ACC112 (cell line): ENCODE data around the gene HLA-DQA2.
"Not testable (repeated sequence)": the region's sequence is repeated elsewhere in the genome, so short reads cannot be mapped to it uniquely, and the experiment has no call there.

Source experiments
- H2AFZ ChIP-seq: fragments of 200-600 bp; sonication (generic); one replicate; pipeline ENCODE4 v1.6.0; 2017; ENCODE audit warnings: antibody characterized with exemption, low read length; ENCODE audit not compliant: unreplicated experiment
- H3K27ac ChIP-seq: fragments of 200-600 bp; sonication (generic); 2 replicates; pipeline ENCODE4 v1.5.1; 2014; ENCODE audit warnings: low read depth, mild to moderate bottlenecking, antibody characterized with exemption, low read length, moderate library complexity
- H3K27me3 ChIP-seq: fragments of 200-600 bp; sonication (generic); 2 replicates; pipeline ENCODE4 v1.6.1; 2014; ENCODE audit warnings: mild to moderate bottlenecking, antibody characterized with exemption, low read length, moderate library complexity, mixed read lengths; ENCODE audit not compliant: insufficient read depth
- H3K36me3 ChIP-seq: fragments of 200-600 bp; sonication (generic); 2 replicates; pipeline ENCODE4 v1.6.1; 2016; ENCODE audit warnings: mild to moderate bottlenecking, antibody characterized with exemption, low read length, moderate library complexity, mixed read lengths; ENCODE audit not compliant: insufficient read depth
- H3K4me1 ChIP-seq: fragments of 200-600 bp; sonication (generic); one replicate; pipeline ENCODE4 v1.6.1; 2016; ENCODE audit warnings: low read length, mixed read lengths; ENCODE audit not compliant: insufficient read depth, unreplicated experiment, control insufficient read depth
- H3K4me3 ChIP-seq: fragments of 200-600 bp; sonication (generic); 2 replicates; pipeline ENCODE4 v1.5.1; 2014; ENCODE audit warnings: mild to moderate bottlenecking, low read depth, low read length
- H3K79me2 ChIP-seq: fragments of 200-600 bp; sonication (generic); one replicate; pipeline ENCODE4 v1.6.0; 2016; ENCODE audit warnings: low read length; ENCODE audit not compliant: control insufficient read depth, unreplicated experiment, insufficient read depth

Gene HLA-DQA2

DNA sequence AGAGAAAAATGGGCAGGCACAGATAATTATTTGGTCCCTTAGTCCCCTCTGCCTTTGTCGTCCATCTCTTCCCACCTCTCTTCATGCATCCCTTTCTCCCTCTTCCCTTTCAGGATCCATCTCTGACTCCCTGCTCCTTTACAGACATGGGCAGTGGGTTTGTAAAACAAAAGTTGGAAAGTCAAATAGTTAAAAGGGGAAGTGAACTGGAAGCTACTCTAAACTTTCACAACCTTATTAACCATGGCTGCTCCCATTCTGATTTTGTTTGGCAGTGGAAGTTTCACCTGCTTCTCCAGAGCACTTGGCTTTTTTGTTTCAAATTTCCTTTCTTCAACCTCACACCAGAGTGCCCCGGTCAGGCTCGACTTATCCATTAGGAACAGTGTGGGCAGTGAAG is 1.2 kb downstream of the HLA-DQA2 start:
- Histone ChIP-seq H3K27ac (no peak overlapping the region), H3K4me3 (no peak overlapping the region), H3K36me3 (no peaks in the 10 kb centered on the region), H2AFZ (no peak overlapping the region), H3K27me3 (peaks cover 79% of the 10 kb centered on the region), H3K79me2 (no peaks in the 10 kb centered on the region), H3K4me1 (no peaks in the 10 kb centered on the region)

DNA sequence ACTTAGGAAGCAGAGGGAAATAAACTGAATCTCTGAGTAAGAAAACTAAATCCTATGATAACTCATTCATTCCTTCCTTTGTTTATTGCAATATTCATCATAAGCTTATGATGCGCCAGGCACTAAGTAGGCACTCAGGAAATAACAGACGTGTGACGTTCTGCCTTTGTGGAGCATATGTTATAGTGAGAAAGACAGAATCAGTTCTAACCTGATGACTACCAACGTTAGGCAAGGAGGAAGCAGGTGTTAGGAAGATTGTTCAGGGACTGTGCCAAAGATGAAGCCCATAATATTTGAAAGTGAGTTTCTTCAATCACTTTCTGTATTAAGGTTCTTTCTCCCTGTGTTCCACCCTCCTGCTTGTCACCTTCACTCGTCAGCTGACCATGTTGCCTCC is 3.6 kb downstream of the HLA-DQA2 start:
- Histone ChIP-seq H3K4me3 (no peak overlapping the region), H2AFZ (no peak overlapping the region), H3K27ac (no peak overlapping the region), H3K36me3 (no peaks in the 10 kb centered on the region), H3K4me1 (no peaks in the 10 kb centered on the region), H3K27me3 (peaks cover 73% of the 10 kb centered on the region), H3K79me2 (no peaks in the 10 kb centered on the region)

DNA sequence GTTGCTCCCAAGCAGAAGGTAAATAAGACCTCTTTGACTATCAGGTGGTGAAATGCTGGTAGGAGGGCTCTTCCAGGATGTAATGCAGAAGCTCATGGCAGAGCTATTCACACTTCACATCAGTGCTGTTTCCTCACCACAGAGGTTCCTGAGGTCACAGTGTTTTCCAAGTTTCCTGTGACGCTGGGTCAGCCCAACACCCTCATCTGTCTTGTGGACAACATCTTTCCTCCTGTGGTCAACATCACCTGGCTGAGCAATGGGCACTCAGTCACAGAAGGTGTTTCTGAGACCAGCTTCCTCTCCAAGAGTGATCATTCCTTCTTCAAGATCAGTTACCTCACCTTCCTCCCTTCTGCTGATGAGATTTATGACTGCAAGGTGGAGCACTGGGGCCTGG is 4.5 kb downstream of the HLA-DQA2 start:
- peaks cover 77% of the 10 kb centered on the region for H3K27me3 ChIP-seq
- not testable (repeated sequence) for H3K79me2 ChIP-seq, H3K27ac ChIP-seq, H3K4me1 ChIP-seq, H2AFZ ChIP-seq, H3K36me3 ChIP-seq, H3K4me3 ChIP-seq

GRCh38 chr6:32752580-32752979 is 11.4 kb downstream of the HLA-DQA2 start:
- Histone ChIP-seq H3K4me3 (no peak overlapping the region), H3K79me2 (no peaks in the 10 kb centered on the region), H3K4me1 (no peaks in the 10 kb centered on the region), H3K27ac (no peak overlapping the region), H3K27me3 (peaks cover 85% of the 10 kb centered on the region), H2AFZ (no peak overlapping the region), H3K36me3 (no peaks in the 10 kb centered on the region)

GRCh38 chr6:32759669-32760068 is 18.5 kb downstream of the HLA-DQA2 start:
- H3K4me1 ChIP-seq = no peaks in the 10 kb centered on the region
- H2AFZ ChIP-seq = no peak overlapping the region
- no peaks in the 10 kb centered on the region for H3K79me2 ChIP-seq
- no peak overlapping the region for H3K27ac ChIP-seq
- peaks cover 92% of the 10 kb centered on the region for H3K27me3 ChIP-seq
- no peak overlapping the region for H3K4me3 ChIP-seq
- no peaks in the 10 kb centered on the region for H3K36me3 ChIP-seq

- Histone ChIP-seq H2AFZ (no peak overlapping the region), H3K27me3 (peaks cover 91% of the 10 kb centered on the region), H3K4me1 (no peaks in the 10 kb centered on the region)
These were observed 19.9 kb downstream of the HLA-DQA2 start for GRCh38 chr6:32761072-32761471.

DNA sequence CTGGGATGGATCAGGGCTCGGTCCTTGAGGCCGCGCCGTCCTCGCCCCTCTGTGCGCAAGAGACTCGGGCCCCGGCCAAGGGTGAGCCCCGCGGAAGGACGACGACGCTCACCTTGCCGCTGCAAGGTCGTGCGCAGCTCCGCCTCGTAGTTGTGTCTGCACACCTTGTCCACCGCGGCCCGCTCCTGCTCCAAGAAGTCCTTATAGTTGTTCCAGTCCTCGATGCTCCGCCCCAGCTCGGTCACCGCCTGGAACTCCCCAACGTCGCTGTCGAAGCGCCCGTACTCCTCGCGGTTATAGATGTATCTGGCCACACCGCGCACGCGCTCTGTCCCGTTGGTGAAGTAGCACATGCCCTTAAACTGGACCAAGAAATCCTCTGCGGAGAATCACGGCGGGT is 20.4 kb downstream of the HLA-DQA2 start:
- H3K27me3 ChIP-seq = peaks cover 91% of the 10 kb centered on the region
- no peak overlapping the region for H3K4me3 ChIP-seq
- H3K4me1 ChIP-seq = no peaks in the 10 kb centered on the region
- no peaks in the 10 kb centered on the region for H3K79me2 ChIP-seq
- H2AFZ ChIP-seq = no peak overlapping the region
- no peak overlapping the region for H3K27ac ChIP-seq
- H3K36me3 ChIP-seq = no peaks in the 10 kb centered on the region

More at GRCh38 chr6:32761072-32761471, 19.9 kb downstream of the HLA-DQA2 start:
- H3K27ac ChIP-seq = no peak overlapping the region
- H3K79me2 ChIP-seq = no peaks in the 10 kb centered on the region
- H3K4me3 ChIP-seq = no peak overlapping the region
- H3K36me3 ChIP-seq = no peaks in the 10 kb centered on the region

DNA sequence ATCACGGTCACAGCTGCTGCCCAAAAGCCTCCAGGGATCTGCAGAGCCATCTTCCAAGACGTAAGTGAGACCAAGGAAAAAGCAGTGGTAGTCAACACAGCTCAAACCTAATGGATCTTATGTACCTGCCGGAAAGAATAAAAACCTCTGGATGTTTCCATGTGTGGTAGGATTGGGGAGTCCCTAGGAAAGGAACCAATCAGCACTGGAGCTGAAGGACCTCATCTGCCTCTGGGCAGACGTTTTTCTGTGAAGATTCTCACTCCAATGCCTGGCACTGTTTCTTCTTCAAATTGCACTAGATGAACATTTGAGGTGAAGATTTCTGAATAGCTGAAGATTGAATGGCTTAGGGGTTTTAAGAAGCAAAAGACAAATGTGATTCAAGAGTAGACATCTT is 22.2 kb downstream of the HLA-DQA2 start, which contains the start of gene HLA-DQB2:
Gene HLA-DQB2 (minus strand): TSS at position 112 of the 400 bp plus-strand sequence. CDS start 62 bp downstream, at position 50.
- peaks cover 93% of the 10 kb centered on the region for H3K27me3 ChIP-seq
- H3K27ac ChIP-seq = no peak within 1 kb of the TSS
- no peak within 1 kb of the TSS for H3K4me3 ChIP-seq
- no peak within 1 kb of the TSS for H2AFZ ChIP-seq
- no peaks in the 10 kb centered on the region for H3K79me2 ChIP-seq
- H3K36me3 ChIP-seq = no peaks in the 10 kb centered on the region
- no peaks in the 10 kb centered on the region for H3K4me1 ChIP-seq

DNA sequence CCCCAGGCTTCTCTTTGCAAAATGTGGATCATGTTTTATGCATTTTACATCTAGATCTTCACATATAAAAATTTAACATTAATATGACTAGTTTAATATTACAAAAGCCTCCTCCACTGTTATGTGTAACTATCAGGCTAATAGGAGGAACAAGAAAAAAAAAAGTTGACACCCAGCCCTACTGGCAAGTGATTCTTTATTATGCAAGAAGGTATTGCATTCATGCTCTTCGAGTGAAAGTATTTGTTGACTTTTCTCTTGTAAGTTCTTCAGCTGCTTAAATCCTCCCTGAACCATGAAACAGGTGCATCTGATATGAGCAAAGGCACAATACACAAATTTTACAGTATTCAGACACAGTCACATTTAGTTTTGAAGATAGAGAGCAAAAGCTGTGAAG is 22.9 kb downstream of the HLA-DQA2 start:
- Histone ChIP-seq H3K27me3 (peaks cover 94% of the 10 kb centered on the region), H3K79me2 (no peaks in the 10 kb centered on the region), H3K4me3 (no peak overlapping the region), H3K36me3 (no peaks in the 10 kb centered on the region), H2AFZ (no peak overlapping the region), H3K4me1 (no peaks in the 10 kb centered on the region), H3K27ac (no peak overlapping the region)

DNA sequence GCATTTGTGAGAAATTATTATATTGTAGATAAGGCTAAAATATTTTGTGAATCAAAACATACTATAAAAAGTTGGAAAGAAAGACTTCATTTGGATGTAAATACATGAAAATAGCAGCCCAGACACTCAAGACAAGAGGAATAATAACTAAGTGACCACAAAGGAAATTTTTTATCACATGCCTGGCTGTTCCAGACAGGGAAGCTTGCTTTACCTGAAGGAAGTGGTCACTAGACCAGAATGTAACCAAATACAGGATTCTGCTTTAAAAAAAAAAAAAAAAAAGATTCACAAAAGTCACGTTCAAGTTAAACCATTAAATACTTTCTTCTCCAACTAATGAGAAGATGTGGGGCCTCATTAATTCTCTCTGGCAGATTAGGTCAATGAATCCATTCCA is 31.5 kb downstream of the HLA-DQA2 start:
- Histone ChIP-seq H3K36me3 (no peaks in the 10 kb centered on the region), H2AFZ (no peak overlapping the region), H3K4me1 (no peaks in the 10 kb centered on the region), H3K27ac (no peak overlapping the region), H3K79me2 (no peaks in the 10 kb centered on the region), H3K4me3 (no peak overlapping the region), H3K27me3 (peaks cover 84% of the 10 kb centered on the region)

DNA sequence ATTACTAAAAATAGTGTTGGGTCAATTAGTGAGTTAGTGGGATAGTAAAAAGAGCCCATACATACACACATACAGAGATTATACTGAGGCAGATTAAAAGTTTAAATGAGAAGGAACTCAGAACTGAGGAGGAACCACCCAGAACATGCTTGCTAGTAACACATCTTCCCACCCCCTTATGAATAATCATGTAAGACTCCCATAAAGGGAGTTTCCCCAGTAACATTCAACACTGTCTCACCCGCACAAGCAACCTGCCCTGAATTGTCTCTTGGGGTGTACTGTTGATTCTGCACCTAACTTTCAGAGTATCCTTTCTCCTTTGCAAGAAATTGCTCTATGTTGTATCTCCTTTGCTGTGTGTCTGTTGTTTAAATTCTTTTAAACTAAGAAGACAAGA is 33.2 kb downstream of the HLA-DQA2 start:
- no peaks in the 10 kb centered on the region for H3K79me2 ChIP-seq
- H3K27ac ChIP-seq = no peak overlapping the region

More for the DNA sequence above, 33.2 kb downstream of the HLA-DQA2 start:
- Histone ChIP-seq H3K4me1 (no peaks in the 10 kb centered on the region), H3K36me3 (no peaks in the 10 kb centered on the region), H2AFZ (no peak overlapping the region), H3K4me3 (no peak overlapping the region), H3K27me3 (peaks cover 72% of the 10 kb centered on the region)
